ENCODE data around the gene PLXNB1. TPM values are rescaled to one million over a fixed set of nuclear protein-coding genes. Genes with fewer than 3 reads are reported as not detected.
"Not testable (repeated sequence)": the region's sequence is repeated elsewhere in the genome, so short reads cannot be mapped to it uniquely, and the experiment has no call there.

PLXNB1 gene
- total RNA-seq, 1 experiment from 2014 or later: 4.7 TPM

- no peak for DNase-seq (ENCODE audit: low read depth)
Observed at GRCh38 chr3:48464713-48465221, 34.9 kb upstream of the PLXNB1 start.

- no peak for DNase-seq (ENCODE audit: low read depth)
Observed at GRCh38 chr3:48463703-48464102, 33.8 kb upstream of the PLXNB1 start.

DNA sequence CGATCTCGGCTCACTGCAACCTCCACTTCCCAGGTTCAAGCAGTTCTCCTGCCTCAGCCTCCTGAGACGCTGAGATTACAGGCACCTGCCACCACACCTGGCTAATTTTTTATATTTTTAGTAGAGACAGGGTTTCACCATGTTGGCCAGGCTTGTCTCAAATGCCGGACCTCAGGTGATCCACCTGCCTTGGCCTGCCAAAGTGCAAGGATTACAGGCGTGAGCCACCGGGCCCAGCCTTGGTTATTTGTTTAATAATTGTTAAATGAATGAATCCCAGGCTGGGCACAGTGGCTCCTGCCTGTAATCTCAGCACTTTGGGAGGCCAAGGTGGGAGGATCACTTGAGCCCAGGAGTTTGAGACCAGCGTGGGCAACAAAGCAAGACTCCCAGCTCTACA, 31.9 kb upstream of the PLXNB1 start:
- DNase-seq (ENCODE audit: low read depth): not testable (repeated sequence)

DNA sequence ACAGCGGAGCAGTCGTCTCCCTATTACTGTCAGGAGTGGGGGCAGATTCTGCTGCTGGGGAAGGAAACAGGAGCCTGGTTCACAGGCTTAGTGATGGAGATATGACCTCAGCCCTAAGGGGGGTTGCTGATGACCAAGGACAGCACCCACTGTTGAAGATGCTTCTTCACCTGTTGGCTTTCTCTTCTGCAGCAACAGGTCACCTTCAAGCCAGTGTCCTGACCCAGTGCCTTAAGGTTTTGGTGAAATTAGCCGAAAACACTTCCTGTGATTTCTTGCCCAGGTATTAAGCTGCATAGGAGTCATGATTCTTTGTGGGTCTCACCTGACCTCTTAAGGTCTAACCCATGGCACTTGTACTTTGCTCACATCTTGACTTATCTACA, 30.6 kb upstream of the PLXNB1 start:
- no peak for DNase-seq (ENCODE audit: low read depth)

DNA sequence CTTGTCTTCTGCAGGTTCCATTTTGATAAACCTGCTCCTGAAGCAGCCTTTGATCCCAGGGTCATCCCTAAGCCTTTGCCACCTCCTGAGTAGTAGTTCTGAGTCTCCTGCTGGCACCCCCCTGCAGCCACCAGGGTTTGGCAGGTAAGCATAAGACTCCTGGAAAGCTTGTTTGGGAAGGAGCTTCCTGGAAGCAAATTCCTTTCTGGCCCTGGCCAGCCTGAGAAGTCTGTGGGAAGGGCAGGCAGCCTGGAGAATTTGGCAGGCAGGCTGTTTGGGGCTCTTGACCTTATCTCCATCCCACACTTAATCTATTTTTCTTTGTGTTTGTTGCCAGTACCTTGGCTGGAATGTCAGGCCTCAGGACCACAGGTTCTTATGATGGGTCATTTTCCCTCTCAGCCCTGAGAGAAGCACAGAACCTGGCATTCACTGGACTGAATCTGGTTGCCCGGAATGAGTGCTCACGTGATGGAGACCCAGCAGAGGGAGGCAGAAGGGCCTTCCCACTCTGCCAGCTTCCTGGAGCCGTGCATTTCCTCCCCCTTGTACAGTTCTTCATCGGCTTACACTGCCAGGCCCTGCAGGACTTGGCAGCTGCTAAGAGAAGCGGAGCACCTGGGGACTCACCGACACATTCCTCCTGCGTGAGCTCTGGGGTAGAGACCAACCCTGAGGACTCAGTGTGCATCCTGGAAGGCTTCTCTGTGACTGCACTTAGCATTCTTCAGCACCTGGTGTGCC, 30.1 kb upstream of the PLXNB1 start:
- no peak for DNase-seq (ENCODE audit: low read depth)

GRCh38 chr3:48459331-48459730, 29.4 kb upstream of the PLXNB1 start:
- DNase-seq (ENCODE audit: low read depth): no peak

DNA sequence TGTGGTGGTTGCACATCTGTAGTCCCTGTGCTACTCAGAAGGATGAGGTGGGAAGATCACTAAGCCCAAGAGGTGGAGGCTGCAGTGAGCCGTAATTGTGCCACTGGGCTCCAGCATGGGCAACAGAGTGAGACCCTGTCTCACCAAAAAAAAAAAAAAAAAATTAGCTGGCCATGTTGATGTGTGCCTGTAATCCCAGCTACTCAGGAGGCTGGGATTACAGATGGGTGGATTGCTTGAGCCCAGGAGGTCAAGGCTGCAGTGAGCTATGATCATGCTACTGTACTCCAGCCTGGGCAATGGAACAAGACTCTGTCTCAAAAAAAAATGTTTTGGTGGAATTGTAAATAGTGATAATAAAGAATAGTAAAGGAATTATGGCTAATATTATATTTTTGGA, 26.6 kb upstream of the PLXNB1 start:
- DNase-seq (ENCODE audit: low read depth): no peak

GRCh38 chr3:48451270-48451669, 21.4 kb upstream of the PLXNB1 start:
- no peak for DNase-seq (ENCODE audit: low read depth)

- DNase-seq (ENCODE audit: low read depth): peak; percentile 90
Observed at GRCh38 chr3:48446425-48447193, 16.7 kb upstream of the PLXNB1 start, which contains the start of gene ATRIP. Gene ATRIP (plus strand): TSS chr3:48446737. CDS start chr3:48446846, 109 bp downstream.

GRCh38 chr3:48446043-48446424, 16.1 kb upstream of the PLXNB1 start:
- no peak for DNase-seq (ENCODE audit: low read depth)

DNA sequence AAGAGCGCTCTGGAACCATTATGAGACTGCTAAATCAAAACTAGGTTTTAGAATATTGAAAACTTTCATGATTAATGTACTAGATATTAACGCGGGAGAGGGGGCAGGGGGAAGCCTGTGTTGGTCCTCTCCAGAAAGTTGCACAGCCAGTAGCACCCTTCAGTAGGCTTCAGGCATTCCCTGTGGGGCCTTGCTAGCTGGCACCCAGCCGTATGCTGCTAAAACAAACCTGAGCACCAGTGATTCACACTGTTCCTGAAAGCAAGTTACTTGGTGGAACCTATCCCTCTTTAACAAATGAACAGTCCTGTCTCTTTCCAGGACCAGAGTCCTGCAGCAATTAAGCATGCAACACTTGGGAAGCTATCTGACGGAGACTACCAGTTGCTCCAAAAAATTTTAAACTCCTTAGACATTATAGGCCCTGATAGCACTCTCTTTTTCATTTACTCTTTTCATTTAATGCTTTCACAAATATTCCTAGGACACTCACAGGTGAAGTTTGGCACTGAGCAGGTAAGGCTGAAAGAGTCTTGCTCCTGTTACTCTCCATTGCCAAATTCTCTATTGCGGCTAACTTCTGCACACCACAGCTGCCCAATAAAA, 15.5 kb upstream of the PLXNB1 start:
- no peak for DNase-seq (ENCODE audit: low read depth)

DNA sequence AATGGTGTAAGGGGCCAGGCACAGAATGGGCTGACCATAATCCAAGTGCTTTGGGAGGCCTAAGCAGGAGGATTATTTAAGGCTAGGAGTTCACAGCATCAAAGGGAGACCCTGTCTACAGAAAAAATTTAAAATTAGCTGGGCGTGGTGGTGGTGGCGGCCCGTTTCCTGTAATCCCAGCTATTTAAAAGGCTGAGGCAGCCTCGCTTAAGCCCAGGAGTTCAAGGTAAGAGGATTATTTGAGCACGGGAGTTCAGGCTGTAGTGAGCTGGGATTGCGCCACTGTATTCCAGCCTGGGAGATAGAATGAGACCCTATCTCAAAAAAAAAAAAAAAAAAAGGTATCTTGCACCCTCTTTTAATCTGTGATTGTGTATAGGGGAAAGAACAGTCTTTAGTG, 12.1 kb upstream of the PLXNB1 start:
- DNase-seq (ENCODE audit: low read depth): no peak

DNA sequence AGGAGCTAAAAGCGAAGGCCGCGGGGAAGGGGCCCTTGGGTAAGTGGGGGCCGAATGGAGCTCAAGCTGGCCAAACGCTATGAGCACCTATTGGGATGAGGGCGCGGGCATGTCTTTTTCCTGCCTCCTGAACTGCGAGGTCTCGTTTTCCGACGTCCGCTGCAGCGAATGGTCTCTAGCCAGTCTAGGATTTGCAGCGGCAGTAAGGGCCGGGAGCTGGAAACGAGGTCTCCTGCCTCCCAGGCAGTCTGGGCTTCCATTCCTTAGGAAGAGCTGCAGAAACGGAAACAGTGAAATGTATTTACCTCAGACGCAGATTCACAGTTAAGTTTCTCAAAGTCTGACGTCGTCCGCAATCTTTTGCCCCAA, 10.7 kb upstream of the PLXNB1 start:
- DNase-seq (ENCODE audit: low read depth): peak; percentile 19

GRCh38 chr3:48439820-48440589, 10.1 kb upstream of the PLXNB1 start, which contains the start of the genes CCDC51 and TMA7:
Gene CCDC51 (minus strand): TSS chr3:48440119. CDS start chr3:48435128, 4,991 bp downstream.
Gene TMA7 (plus strand): TSS chr3:48440257. CDS start chr3:48440297, 40 bp downstream.
- DNase-seq (ENCODE audit: low read depth): peak; percentile 94

- DNase-seq (ENCODE audit: low read depth): no peak
Observed at GRCh38 chr3:48437812-48438211, 7.9 kb upstream of the PLXNB1 start.

DNA sequence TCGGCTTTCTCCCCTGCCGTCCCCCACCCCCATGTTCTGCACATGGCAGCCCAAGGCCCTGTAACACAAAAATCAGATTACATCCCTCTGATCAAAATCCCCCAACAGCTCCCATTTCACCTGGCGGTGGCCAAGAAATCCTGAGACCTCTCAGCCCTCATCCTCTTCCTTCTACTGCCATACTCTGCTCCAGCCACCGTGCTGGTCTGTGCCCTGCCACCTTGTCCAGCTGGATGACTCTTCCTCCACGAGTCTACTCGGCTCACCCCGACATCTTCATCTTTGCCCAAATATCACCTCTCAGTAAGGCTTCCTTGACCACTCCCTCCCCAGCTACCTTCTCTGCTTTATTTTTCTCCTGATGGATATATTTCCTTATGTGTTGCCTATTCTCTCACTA, 7.0 kb upstream of the PLXNB1 start:
- DNase-seq (ENCODE audit: low read depth): no peak

GRCh38 chr3:48436477-48436787, 6.5 kb upstream of the PLXNB1 start:
- DNase-seq (ENCODE audit: low read depth): no peak

DNA sequence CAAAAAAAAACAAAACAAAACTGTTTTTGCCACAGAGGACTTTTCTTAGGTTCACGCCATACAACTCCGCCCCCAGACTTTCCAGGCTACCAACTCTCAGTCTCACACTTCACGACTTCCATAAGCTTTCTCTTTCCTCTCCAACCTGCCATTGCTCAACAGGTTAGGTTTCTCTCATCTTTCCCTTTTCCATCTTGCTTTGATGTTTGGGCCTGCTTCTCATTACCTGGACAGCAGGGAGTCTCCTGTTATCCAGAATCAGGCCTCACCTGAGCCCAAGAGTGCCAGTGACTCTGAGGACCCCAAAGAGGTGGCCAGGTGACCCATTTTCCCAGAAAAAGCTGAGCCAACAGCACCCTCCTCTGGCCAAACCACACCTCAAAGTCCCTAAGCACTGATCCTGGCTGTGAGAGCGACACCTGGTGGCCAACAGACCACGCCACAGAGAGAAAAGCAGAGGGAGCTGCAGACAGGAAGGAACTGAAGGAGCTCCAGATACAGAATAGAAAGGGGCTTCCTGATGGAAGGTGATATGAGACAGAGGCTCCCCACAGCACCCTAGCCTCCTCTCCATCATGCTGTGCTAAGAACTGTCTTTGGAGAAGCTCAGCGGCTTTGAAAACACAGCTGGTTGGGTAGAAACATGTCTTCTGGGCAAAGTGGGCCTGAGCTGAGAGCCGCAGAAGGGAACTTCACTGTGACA, 6.0 kb upstream of the PLXNB1 start:
- DNase-seq (ENCODE audit: low read depth): peak; percentile 76

- DNase-seq (ENCODE audit: low read depth): no peak
Observed at GRCh38 chr3:48435223-48435595, 5.3 kb upstream of the PLXNB1 start.

DNA sequence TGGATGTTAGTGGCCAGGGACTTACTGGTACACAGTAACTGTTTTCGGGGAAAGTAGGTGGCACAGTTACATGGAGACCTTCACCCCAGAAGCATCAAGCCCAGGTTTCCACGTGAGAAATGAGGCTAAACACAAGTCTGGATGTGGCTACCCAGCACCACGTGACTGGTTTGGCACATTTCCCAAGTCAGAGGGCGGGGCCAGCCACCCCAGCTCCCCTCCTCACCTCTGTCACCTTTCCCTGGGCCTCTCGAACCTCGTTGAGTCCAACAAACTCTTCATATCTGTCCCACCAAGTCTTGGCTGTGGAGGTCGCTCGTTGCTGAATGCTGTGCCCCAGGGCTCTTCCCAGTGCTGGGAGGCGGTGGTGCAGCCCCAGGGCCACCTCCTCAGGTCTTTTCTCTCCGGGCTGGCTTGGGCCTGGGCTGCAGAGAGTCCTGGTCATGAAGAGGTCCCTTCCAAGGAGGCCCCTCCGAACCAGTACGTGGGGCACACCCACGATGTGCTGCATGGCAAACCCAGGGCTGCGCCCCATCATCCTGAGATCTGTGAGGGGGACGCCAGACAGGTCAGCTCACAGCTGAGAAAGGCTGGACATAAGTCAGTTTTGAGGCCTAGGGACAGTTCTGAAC, 4.8 kb upstream of the PLXNB1 start:
- DNase-seq (ENCODE audit: low read depth): no peak

Data from RPMI7951 (cell line).